Stimulated activated CD8-positive, alpha-beta memory T cell treated with anti-CD3 and anti-CD28 coated beads, Interleukin-2, amount 100 ng/mL, for 1 hour (primary cell): ENCODE results near the gene HNRNPA2B1.
"Not testable (repeated sequence)": the region's sequence is repeated elsewhere in the genome, so short reads cannot be mapped to it uniquely, and the experiment has no call there.

Experiments
- DNase-seq, 2 donors: peaks; one replicate each; pipeline ENCODE4 v3.0.0-alpha.2; 2020; ENCODE audit warnings: low read depth in 2 of 2

The HNRNPA2B1 gene

DNA sequence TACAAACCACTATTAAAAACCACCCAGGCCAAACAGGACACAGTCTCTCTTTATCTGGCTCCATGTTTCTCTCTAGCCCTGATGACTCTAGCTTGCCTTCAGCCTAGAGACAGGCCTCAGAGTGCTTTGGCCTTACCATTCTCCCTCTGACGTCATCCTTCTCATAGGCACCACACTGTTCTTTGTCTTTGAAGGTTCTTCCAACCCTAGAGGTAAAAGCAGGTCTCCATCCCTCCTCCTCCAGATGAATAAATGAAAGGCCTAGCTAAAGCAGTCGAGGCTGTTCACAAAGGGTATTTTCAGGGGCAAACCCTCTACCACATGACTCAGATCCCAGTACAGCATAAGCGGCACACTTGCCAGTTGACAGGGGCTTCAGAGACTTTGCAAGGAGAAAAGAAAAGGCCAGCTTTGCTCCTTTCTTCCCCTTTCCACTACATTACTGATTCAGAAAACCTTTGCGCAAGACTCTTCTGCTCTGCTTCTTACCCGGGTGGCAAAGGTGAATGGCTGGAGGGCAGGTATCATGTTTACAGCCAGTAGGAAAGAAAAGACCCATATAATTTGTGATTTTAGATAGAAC, 33.8 kb downstream of the HNRNPA2B1 start:
- no peak for DNase-seq

- no peak for DNase-seq
These were observed 34.4 kb downstream of the HNRNPA2B1 start for GRCh38 chr7:26165950-26166683.

DNA sequence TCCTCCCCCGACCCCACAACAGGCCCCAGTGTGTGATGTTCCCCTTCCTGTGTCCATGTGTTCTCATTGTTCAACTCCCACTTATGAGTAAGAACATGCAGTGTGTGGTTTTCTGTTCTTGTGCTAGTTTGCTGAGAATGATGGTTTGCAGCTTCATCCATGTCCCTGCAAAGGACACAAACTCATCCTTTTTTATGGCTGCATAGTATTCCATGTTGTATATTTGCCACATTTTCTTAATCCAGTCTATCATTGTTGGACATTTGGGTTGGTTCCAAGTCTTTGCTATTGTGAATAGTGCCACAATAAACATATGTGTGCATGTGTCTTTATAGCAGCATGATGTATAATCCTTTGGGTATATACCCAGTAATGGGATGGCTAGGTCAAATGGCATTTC, 36.7 kb downstream of the HNRNPA2B1 start:
- not testable (repeated sequence) for DNase-seq

GRCh38 chr7:26162431-26162830, 38.1 kb downstream of the HNRNPA2B1 start:
- no peak for DNase-seq

GRCh38 chr7:26160896-26161295, 39.6 kb downstream of the HNRNPA2B1 start:
- no peak for DNase-seq

- no peak for DNase-seq
These were observed 41.3 kb downstream of the HNRNPA2B1 start for GRCh38 chr7:26159243-26159642.

GRCh38 chr7:26157520-26158105, 42.9 kb downstream of the HNRNPA2B1 start:
- DNase-seq: no peak

GRCh38 chr7:26156451-26157420, 43.8 kb downstream of the HNRNPA2B1 start:
- DNase-seq: no peak

DNA sequence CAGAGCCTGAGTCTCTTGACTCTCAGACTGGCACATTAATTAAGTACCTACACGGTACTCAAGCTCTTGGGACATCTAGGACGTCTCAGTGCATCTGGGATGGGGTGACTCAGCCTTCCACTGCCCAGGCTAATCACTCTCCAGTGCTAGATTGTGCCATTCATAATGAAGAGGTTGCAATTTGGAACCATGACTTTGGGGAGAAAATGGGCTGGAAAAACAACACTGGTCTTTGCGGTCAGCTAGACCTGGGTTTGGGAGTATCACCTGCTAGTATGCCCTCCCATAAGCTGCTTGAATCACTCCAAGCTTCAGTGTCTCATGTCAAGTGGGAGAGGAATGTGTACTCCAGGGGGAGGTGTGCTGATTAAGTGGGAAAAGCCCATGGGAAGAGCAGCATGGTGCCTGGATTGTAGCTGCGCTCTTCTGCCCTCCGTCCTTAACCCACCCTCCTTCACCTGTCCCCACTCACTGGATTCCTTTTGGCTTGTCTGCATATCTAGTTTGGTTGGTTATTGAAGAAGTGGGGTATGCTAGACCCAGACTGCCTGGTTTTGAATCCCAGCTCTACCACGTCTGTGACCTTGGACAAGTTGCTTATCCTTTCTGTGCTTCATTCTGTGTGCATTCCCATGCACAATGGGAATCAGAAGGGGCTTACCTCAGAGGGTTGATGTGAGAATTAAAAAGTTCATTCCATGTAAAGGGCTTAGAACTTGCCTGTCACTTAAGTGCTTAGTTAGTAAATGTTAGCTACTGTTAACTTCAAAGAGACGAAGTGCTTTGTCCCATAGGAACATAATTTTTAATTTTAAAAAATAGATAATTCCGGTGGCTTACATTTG, 44.8 kb downstream of the HNRNPA2B1 start:
- no peak for DNase-seq

DNA sequence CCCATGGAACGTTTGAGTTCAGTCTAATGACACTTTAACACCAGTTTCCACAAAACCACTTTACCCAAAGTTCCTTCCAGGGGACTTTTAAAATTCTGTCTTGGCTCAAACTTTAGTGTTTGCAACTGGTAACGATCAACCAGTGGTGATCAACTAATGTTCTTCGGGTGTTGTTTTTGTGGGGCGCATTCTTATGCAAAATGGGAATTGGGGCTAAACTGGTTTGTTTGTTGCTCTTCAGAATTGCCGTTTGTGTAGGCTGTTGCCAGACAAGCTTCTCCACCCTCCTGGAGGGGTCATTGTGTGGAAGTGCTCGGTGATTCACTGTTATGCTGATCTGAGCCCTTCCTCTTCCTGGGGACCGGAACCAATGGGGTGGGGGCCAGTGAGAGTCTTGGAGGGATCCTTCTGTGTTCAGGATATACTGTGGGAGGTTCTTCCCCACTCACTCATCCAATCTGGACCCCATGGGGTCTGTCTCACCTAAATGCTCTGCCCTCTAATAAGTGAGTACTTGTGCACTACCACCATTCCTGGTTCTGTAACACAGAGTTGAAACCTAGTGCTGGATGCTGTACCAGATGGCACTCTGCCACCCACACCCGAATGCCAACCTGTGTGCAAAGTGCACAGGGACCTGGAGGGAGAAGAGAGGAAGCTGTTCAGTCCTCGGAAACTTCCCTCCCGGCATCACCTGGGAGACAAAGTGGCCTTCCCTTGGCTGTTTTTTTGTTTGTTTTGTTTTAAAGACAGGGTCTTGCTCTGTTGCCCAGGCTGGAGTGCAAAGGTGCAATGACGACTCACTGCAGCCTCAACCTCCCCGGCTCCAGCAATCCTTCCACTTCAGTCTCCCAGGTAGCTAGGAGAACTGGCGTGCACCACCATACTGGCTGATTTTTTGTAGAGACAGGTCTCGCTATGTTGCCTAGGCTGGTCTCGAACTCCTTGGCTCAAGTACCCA, 46.4 kb downstream of the HNRNPA2B1 start:
- no peak for DNase-seq

DNA sequence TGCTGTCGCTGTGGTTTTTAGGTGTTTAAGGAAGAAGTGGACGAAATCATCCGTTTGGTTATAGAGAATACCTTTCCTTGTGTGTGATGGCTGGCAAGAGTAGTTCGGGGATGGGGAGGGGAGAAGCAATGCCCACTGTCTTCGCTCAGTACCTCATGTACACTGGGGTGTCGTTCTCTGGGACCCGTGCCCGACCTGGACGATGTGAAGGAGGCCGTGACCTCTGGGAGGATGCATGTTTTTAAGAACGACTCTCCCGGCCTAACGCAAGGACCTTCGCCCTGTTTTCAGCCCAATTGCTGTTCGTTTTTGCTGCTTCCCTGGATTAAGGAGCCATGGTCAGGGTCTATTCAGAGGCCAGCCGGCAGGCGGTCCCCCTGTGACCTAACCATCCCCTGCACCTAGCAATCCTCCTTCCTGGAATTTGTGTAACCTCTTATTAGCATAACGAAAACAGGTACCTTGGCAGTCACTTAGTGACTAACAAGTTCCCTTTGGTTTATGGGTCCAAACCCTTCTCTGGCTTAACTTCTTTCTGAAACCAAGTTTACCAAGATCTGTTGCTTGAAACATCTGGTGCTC, 47.2 kb downstream of the HNRNPA2B1 start:
- DNase-seq: no peak

DNA sequence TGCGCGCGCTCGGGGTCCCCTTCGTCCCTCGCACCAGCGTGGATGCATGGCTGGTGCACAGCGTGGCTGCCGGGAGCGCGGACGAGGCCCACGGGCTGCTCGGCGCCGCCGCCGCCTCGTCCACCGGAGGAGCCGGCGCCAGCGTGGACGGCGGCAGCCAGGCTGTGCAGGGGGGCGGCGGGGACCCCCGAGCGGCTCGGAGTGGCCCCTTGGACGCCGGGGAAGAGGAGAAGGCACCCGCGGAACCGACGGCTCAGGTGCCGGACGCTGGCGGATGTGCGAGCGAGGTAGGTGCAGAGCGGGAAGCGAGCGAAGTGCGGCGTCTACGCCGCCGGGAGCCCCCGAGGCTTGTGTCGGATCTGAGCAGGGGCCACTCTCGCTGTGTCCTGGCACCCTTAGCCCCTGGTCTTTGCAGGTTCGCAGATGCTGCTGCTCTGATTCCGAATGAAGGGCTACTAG, 47.7 kb downstream of the HNRNPA2B1 start:
- DNase-seq: not testable (repeated sequence)

GRCh38 chr7:26151953-26152781, 48.4 kb downstream of the HNRNPA2B1 start, which contains the start of gene NFE2L3:
NFE2L3 (plus strand) TSS chr7:26152198; CDS start chr7:26152499, 301 bp downstream.
- DNase-seq: peak; percentile 50 to 68

- no peak for DNase-seq
These were observed 48.9 kb downstream of the HNRNPA2B1 start for GRCh38 chr7:26151650-26151952.

DNA sequence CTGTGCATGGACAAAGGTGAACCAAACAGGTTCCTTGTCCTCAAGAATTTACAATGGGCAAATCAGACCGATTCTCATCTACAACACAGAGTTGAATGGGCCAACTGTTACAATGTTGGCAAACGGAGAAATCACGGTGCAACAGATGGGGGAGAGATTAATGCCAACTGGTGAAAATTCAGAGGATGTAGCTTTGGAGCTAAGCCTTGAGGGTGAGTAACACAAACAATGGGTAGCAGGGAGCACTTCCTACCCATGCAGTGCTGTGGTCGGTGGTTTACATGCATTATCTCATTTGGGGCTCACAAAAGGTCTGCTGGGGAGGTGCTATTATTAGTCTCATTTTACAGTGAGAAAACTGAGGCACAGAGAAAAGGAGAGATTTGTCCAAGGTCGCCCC, 49.5 kb downstream of the HNRNPA2B1 start:
- DNase-seq: no peak

- DNase-seq: no peak
These were observed 51.1 kb downstream of the HNRNPA2B1 start for GRCh38 chr7:26149391-26149977.

DNA sequence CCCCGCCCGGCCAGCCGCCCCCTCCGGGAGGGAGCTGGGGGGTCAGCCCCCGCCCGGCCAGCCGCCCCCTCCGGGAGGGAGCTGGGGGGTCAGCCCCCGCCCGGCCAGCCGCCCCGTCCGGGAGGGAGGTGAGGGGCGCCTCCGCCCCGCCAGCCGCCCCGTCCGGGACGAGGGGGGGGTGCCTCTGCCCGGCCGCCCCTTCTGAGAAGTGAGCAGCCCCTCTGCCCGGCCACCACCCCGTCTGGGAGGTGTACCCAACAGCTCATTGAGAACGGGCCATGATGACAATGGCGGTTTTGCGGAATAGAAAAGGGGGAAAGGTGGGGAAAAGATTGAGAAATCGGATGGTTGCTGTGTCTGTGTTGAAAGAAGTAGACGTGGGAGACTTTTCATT, 52.2 kb downstream of the HNRNPA2B1 start:
- DNase-seq: not testable (repeated sequence)

DNA sequence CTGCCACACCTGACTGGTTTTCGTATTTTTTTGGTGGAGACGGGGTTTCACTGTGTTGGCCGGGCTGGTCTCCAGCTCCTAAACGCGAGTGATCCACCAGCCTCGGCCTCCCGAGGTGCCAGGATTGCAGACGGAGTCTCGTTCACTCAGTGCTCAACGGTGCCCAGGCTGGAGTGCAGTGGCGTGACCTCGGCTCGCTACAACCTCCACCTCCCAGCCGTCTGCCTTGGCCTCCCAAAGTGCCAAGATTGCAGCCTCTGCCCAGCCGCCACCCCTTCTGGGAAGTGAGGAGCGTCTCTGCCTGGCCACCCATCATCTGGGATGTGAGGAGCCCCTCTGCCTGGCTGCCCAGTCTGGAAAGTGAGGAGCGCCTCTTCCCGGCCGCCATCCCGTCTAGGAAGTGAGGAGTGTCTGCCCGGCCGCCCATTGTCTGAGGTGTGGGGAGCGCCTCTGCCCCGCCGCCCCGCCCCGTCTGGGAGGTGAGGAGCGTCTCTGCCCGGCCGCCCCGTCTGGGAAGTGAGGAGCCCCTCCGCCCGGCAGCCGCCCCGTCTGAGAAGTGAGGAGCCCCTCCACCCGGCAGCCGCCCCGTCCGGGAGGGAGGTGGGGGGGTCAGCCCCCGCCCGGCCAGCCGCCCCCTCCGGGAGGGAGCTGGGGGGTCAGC, 52.8 kb downstream of the HNRNPA2B1 start:
- not testable (repeated sequence) for DNase-seq
